IMR-90 (cell line): Measurements from ENCODE around the gene PRR5. TPM values are rescaled to one million over a fixed set of nuclear protein-coding genes. Genes with fewer than 3 reads are reported as not detected.

Source experiments
- ATAC-seq: fragments of 200-7000 bp; cut with Tn5 transposase; 2 replicates; pipeline ENCODE4 v1.9.1; 2020; ENCODE audit warnings: low read depth, mild to moderate bottlenecking, moderate library complexity
- BruUV-seq: library from RNA; stranded (reverse); fragments of 400-500 nt; replicated peaks from 2 replicates; lab custom pipeline; 2021; lab: Mats Ljungman, UMichigan
- CTCF ChIA-PET: fragments of 300-600 bp; formaldehyde crosslinking; extraction: SDS; loops from one replicate; lab custom pipeline; 2021; ENCODE audit warnings: antibody characterized with exemption; lab: Yijun Ruan, JAX
- POLR2A ChIA-PET: fragments of 300-600 bp; sonication (Branson Sonifier 250); formaldehyde crosslinking; loops from one replicate; lab custom pipeline; 2022; ENCODE audit warnings: antibody characterized with exemption; ENCODE audit not compliant: unreplicated experiment; lab: Charles Lee
- DNase-seq: peaks from one replicate; pipeline ENCODE4 v3.0.0; 2013
- H2AFZ ChIP-seq: replicated peaks from 2 replicates; pipeline ENCODE3; 2013; ENCODE audit warnings: low read length, mild to moderate bottlenecking; ENCODE audit not compliant: poor library complexity
- H2AK5ac ChIP-seq: 2 replicates; pipeline ENCODE4 v1.6.1; 2013; ENCODE audit warnings: low read depth, low read length, inconsistent platforms
- H2AK9ac ChIP-seq: replicated peaks from 2 replicates; pipeline ENCODE3; 2013; ENCODE audit warnings: mild to moderate bottlenecking, low read depth, low read length, moderate library complexity; ENCODE audit not compliant: poor library complexity
- H2BK120ac ChIP-seq: 2 replicates; pipeline ENCODE4 v1.6.1; 2013; ENCODE audit warnings: low read depth, low read length, inconsistent platforms
- H2BK15ac ChIP-seq: 3 replicates; pipeline ENCODE4 v1.6.1; 2013; ENCODE audit warnings: low read depth, low read length, inconsistent platforms
- H2BK20ac ChIP-seq: 2 replicates; pipeline ENCODE4 v1.6.1; 2013; ENCODE audit warnings: low read depth, mild to moderate bottlenecking, inconsistent platforms, low read length, moderate library complexity
- H2BK5ac ChIP-seq: 2 replicates; pipeline ENCODE4 v1.6.1; 2013; ENCODE audit warnings: mild to moderate bottlenecking, low read depth, low read length, inconsistent platforms; ENCODE audit not compliant: poor library complexity, severe bottlenecking
- H3K14ac ChIP-seq: replicated peaks from 2 replicates; pipeline ENCODE4 v1.6.1; 2013; ENCODE audit warnings: low read depth, low read length, inconsistent platforms
- H3K18ac ChIP-seq: 2 replicates; pipeline ENCODE4 v1.6.1; 2013; ENCODE audit warnings: low read depth, low read length, control low read depth
- H3K23ac ChIP-seq: 2 replicates; pipeline ENCODE4 v1.6.1; 2013; ENCODE audit warnings: low read depth, low read length, inconsistent platforms
- H3K27ac ChIP-seq: 2 replicates; pipeline ENCODE4 v1.5.1; 2013; ENCODE audit warnings: mild to moderate bottlenecking, control low read depth, low read length; ENCODE audit not compliant: insufficient read depth
- H3K27me3 ChIP-seq: 2 replicates; pipeline ENCODE4 v1.6.1; 2013; ENCODE audit warnings: low read length; ENCODE audit not compliant: control insufficient read depth, insufficient read depth
- H3K36me3 ChIP-seq: 2 replicates; pipeline ENCODE4 v1.6.1; 2013; ENCODE audit warnings: low read length, mixed read lengths; ENCODE audit not compliant: control insufficient read depth, insufficient read depth
- H3K4ac ChIP-seq: 2 replicates; pipeline ENCODE4 v1.6.1; 2013; ENCODE audit warnings: low read depth, low read length, inconsistent platforms
- H3K4me1 ChIP-seq: 2 replicates; pipeline ENCODE4 v1.6.1; 2013; ENCODE audit warnings: low read length, mixed read lengths; ENCODE audit not compliant: control insufficient read depth, insufficient read depth
- H3K4me2 ChIP-seq: 2 replicates; pipeline ENCODE4 v1.6.1; 2013; ENCODE audit warnings: low read depth, mild to moderate bottlenecking, control low read depth, low read length, moderate library complexity
- H3K4me3 ChIP-seq: 2 replicates; pipeline ENCODE4 v1.5.1; 2013; ENCODE audit warnings: low read depth, mild to moderate bottlenecking, control low read depth, low read length, moderate library complexity; ENCODE audit not compliant: insufficient read depth
- H3K56ac ChIP-seq: 2 replicates; pipeline ENCODE4 v1.6.1; 2013; ENCODE audit warnings: low read length, inconsistent platforms; ENCODE audit not compliant: insufficient read depth; ENCODE audit errors: extremely low read depth
- H3K79me1 ChIP-seq, 2 experiments: 2 replicates each; pipeline ENCODE4 v1.6.1; 2013; ENCODE audit warnings: low read length in 2 of 2, inconsistent platforms in 1 of 2, low read depth in 1 of 2
- H3K9ac ChIP-seq: 2 replicates; pipeline ENCODE4 v1.6.1; 2013; ENCODE audit warnings: low read depth, low read length, control low read depth
- H3K9me1 ChIP-seq: 2 replicates; pipeline ENCODE4 v1.6.1; 2013; ENCODE audit warnings: low read length, inconsistent platforms; ENCODE audit not compliant: insufficient read depth
- H3K9me3 ChIP-seq: 2 replicates; pipeline ENCODE4 v1.6.1; 2013; ENCODE audit warnings: low read length; ENCODE audit not compliant: control insufficient read depth, insufficient read depth
- H4K20me1 ChIP-seq: 2 replicates; pipeline ENCODE4 v1.6.1; 2013; ENCODE audit warnings: low read length, inconsistent platforms; ENCODE audit not compliant: insufficient read depth
- H4K5ac ChIP-seq: 2 replicates; pipeline ENCODE4 v1.6.1; 2013; ENCODE audit warnings: mild to moderate bottlenecking, low read depth, low read length, control low read depth
- H4K8ac ChIP-seq, 2 experiments: 2 replicates each; pipeline ENCODE4 v1.6.1; 2013; ENCODE audit warnings: low read depth in 2 of 2, low read length in 2 of 2, control low read depth in 1 of 2, inconsistent platforms in 1 of 2
- H4K91ac ChIP-seq: 2 replicates; pipeline ENCODE4 v1.6.1; 2013; ENCODE audit warnings: low read depth, low read length, inconsistent platforms; ENCODE audit not compliant: insufficient read depth
- BHLHE40 ChIP-seq: fragments of 150-350 bp; IDR thresholded peaks from 2 replicates; pipeline ENCODE4 v1.6.1; 2016; ENCODE audit warnings: mild to moderate bottlenecking, low read depth, low read length
- CEBPB ChIP-seq: IDR thresholded peaks from 2 replicates; pipeline ENCODE4 v1.6.1; 2012; ENCODE audit warnings: low read depth, low read length, improper control_type of control experiment
- CHD1 ChIP-seq: IDR thresholded peaks from 2 replicates; pipeline ENCODE4 v1.6.1; 2012; ENCODE audit warnings: low read depth, low read length, improper control_type of control experiment
- ELK1 ChIP-seq: fragments of 150-350 bp; IDR thresholded peaks from 2 replicates; pipeline ENCODE4 v1.6.1; 2016; ENCODE audit warnings: low read depth, mild to moderate bottlenecking, low read length, moderate library complexity, borderline replicate concordance
- FOS ChIP-seq: fragments of 150-350 bp; IDR thresholded peaks from 2 replicates; pipeline ENCODE4 v1.6.1; 2016; ENCODE audit warnings: low read depth, low read length
- MAFK ChIP-seq: IDR thresholded peaks from 2 replicates; pipeline ENCODE4 v1.6.1; 2012; ENCODE audit warnings: low read depth, low read length, improper control_type of control experiment
- MAZ ChIP-seq: IDR thresholded peaks from 2 replicates; pipeline ENCODE4 v1.6.1; 2012; ENCODE audit warnings: low read depth, mild to moderate bottlenecking, low read length, improper control_type of control experiment, moderate library complexity, borderline replicate concordance
- MXI1 ChIP-seq: IDR thresholded peaks from 2 replicates; pipeline ENCODE4 v1.6.1; 2012; ENCODE audit warnings: low read depth, mild to moderate bottlenecking, low read length, moderate library complexity, borderline replicate concordance
- NFE2L2 ChIP-seq: fragments of 150-350 bp; IDR thresholded peaks from 2 replicates; pipeline ENCODE4 v1.6.1; 2016; ENCODE audit warnings: low read depth, mild to moderate bottlenecking, low read length
- POLR2A ChIP-seq: IDR thresholded peaks from 2 replicates; pipeline ENCODE4 v1.6.1; 2012; ENCODE audit warnings: mild to moderate bottlenecking, low read depth, low read length
- RAD21 ChIP-seq: IDR thresholded peaks from 2 replicates; pipeline ENCODE4 v1.6.1; 2012; ENCODE audit warnings: low read length, improper control_type of control experiment
- RFX5 ChIP-seq: IDR thresholded peaks from 2 replicates; pipeline ENCODE4 v1.8.0; 2012; ENCODE audit warnings: low read depth, mild to moderate bottlenecking, low read length, moderate library complexity
- SMC3 ChIP-seq: fragments of 150-350 bp; IDR thresholded peaks from 2 replicates; pipeline ENCODE4 v1.6.1; 2016; ENCODE audit warnings: low read depth, mild to moderate bottlenecking, antibody characterized with exemption, low read length, moderate library complexity
- WGBS, 2 experiments: methylation state at CpG; one replicate each; pipeline versions ENCODE4 v1.1.5 to v1.1.7; 2013; ENCODE audit warnings: missing lambda C conversion rate in 2 of 2; ENCODE audit not compliant: insufficient read length in 1 of 2; ENCODE audit errors: extremely low coverage in 2 of 2; 5-methylcytosine and 5-hydroxymethylcytosine counted together
- dilution Hi-C: fragments of 300-500 bp; cut with HindIII; formaldehyde crosslinking; loops from one replicate; pipeline ENCODE4 v1.14.3; 2018; ENCODE audit warnings: low sequenced_read_pairs; ENCODE audit not compliant: unreplicated experiment
- in situ Hi-C: fragments of 300-500 bp; cut with MboI; formaldehyde crosslinking; loops from 3 replicates; pipeline ENCODE4 v1.14.3; 2019; ENCODE audit warnings: low sequenced_read_pairs, inconsistent platforms, mixed read lengths
- intact Hi-C: fragments of 100-400 bp; cut with micrococcal nuclease; formaldehyde crosslinking; loops from 2 replicates; pipeline ENCODE4 v1.10.0; 2022
- polyA plus RNA-seq, 3 experiments: library from polyadenylated mRNA; depleted of rRNA; stranded (reverse); fragments of >200 nt; gene quantifications; 2 replicates each; pipeline ENCODE4 v1.2.3, GENCODE V29; 2012; ENCODE audit warnings: low replicate concordance in 1 of 3
- total RNA-seq: library from RNA; depleted of rRNA; stranded (reverse); fragments of >200 nt; gene quantifications from 2 replicates; pipeline ENCODE4 v1.2.3, GENCODE V29; 2012
- TF ChIP-seq, protein P1 (sequence below): conservative IDR thresholded peaks from 2 replicates; pipeline ENCODE4 v1.5.1; 2012; ENCODE audit warnings: mild to moderate bottlenecking, low read depth, low read length, improper control_type of control experiment
- TF ChIP-seq, protein P2 (sequence below): fragments of 150-350 bp; IDR thresholded peaks from 2 replicates; pipeline ENCODE4 v1.6.1; 2017; ENCODE audit warnings: mild to moderate bottlenecking, antibody characterized with exemption, low read length, low read depth

The PRR5 gene
- total and polyA plus RNA-seq, 2 of the 4 experiments (the other 2 are of a cell fraction): 8.1 to 24.3 TPM

DNA sequence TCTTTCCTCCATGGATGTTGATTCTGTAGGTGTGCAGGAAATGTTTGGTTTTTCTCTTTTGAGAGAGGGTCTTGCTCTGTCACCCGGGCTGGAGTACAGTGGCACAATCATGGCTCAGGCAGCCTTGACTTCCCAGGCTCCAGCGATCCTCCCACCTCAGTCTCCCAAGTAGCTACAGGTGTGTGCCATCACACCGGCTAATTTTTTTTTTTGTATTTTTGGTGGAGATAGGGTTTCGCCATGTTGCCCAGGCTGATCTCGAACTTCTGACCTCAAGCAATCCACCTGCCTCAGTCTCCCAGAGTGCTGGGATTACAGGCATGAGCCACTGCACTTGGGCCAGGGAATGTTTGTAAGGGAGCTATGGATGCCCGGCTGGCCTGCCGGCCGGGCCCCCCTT, 4.5 kb downstream of the PRR5 start:
- peaks cover 8% of the 10 kb centered on the region for H3K9me1 ChIP-seq
- ChIA-PET POLR2A (no interaction called here), CTCF (no interaction called here)
- H3K9me3 ChIP-seq: no peaks in the 10 kb centered on the region
- DNase-seq: no peak
- ATAC-seq: no peak
- H4K20me1 ChIP-seq: peaks cover 24% of the 10 kb centered on the region
- no peak overlapping the region for H2AFZ ChIP-seq
- peaks cover 3% of the 10 kb centered on the region; the same call in 1 of the 2 replicates for H3K36me3 ChIP-seq
- peaks cover 18 to 23% of the 10 kb centered on the region in 2 experiments; a peak in 3 of 4 replicates for H3K79me1 ChIP-seq
- H3K4me2 ChIP-seq: no peak overlapping the region
- WGBS, 2 experiments: no CpG with 5 or more reads among the region's 8 CpGs
- H2AK9ac ChIP-seq: no peak overlapping the region
- BruUV-seq: no TSS peak
- H2BK15ac ChIP-seq: no peak overlapping the region
- no peak overlapping the region for H3K56ac ChIP-seq
- no peak overlapping the region for H3K27ac ChIP-seq
- H3K18ac ChIP-seq: no peak overlapping the region
- no peak overlapping the region for H2AK5ac ChIP-seq
- no peak overlapping the region for H2BK120ac ChIP-seq
- H3K14ac ChIP-seq: no peak overlapping the region
- H3K4ac ChIP-seq: no peak overlapping the region
- no peak overlapping the region for H3K9ac ChIP-seq
- in situ Hi-C loops (no loop called here), dilution Hi-C loops (no loop called here), intact Hi-C loops (no loop called here)
- H3K23ac ChIP-seq: no peak overlapping the region
- H3K27me3 ChIP-seq: no peaks in the 10 kb centered on the region
- peaks cover 18% of the 10 kb centered on the region for H3K4me1 ChIP-seq
- no peak overlapping the region for H2BK20ac ChIP-seq
- H4K91ac ChIP-seq: no peak overlapping the region
- TF ChIP-seq FOS (no peak), MXI1 (no peak), MAZ (no peak), CEBPB (no peak), RFX5 (no peak), ELK1 (no peak), MAFK (no peak), POLR2A (no peak), NFE2L2 (no peak), RAD21 (no peak), CHD1 (no peak), SMC3 (no peak), BHLHE40 (no peak)
- TF ChIP-seq, protein P1, sequence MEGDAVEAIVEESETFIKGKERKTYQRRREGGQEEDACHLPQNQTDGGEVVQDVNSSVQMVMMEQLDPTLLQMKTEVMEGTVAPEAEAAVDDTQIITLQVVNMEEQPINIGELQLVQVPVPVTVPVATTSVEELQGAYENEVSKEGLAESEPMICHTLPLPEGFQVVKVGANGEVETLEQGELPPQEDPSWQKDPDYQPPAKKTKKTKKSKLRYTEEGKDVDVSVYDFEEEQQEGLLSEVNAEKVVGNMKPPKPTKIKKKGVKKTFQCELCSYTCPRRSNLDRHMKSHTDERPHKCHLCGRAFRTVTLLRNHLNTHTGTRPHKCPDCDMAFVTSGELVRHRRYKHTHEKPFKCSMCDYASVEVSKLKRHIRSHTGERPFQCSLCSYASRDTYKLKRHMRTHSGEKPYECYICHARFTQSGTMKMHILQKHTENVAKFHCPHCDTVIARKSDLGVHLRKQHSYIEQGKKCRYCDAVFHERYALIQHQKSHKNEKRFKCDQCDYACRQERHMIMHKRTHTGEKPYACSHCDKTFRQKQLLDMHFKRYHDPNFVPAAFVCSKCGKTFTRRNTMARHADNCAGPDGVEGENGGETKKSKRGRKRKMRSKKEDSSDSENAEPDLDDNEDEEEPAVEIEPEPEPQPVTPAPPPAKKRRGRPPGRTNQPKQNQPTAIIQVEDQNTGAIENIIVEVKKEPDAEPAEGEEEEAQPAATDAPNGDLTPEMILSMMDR: no peak
- TF ChIP-seq, protein P2, sequence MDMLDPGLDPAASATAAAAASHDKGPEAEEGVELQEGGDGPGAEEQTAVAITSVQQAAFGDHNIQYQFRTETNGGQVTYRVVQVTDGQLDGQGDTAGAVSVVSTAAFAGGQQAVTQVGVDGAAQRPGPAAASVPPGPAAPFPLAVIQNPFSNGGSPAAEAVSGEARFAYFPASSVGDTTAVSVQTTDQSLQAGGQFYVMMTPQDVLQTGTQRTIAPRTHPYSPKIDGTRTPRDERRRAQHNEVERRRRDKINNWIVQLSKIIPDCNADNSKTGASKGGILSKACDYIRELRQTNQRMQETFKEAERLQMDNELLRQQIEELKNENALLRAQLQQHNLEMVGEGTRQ: no peak
- no peak overlapping the region for H2BK5ac ChIP-seq
- H4K5ac ChIP-seq: no peak overlapping the region
- H4K8ac ChIP-seq: no peak overlapping the region
- H3K4me3 ChIP-seq: no peak overlapping the region
